ENCODE data around the gene HPGDS.

DNA sequence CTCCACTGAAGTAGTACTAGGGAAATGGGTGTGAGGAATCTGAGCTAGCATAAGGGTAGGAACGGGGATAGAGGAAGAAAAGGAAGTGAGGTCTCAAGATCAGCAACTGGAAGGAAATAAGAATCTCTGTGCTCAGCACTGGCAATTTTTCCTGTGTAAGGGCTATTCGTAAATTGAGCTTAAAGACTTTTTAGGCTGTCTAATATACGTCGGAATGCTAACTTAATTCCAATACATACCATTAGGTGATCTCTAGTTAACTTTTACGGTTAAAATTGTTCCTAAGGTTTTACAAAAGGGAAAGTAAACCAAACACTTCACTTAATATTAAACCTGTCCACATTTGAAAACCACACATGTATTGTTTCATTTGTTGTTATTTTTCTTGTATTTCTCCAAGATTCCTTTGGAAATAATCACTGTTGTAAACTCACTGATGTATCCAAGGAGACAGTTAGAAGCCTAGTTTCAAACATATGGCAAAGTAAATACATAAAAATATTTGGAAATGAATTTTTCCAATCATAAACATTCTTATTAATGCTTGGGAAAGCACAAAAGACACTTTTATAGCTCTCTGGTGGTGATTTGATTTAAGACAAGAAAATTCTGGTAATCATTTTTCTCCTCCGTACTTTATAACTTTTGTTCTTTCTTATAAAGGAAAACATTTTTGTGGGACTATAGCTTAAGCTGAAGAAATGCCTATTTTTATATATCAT is 28.1 kb upstream of the HPGDS start:
- TF ChIP-seq YY1 (IDR thresholded peaks at IDR 0.05; ENCODE audit: low read depth) (no peak), RAD21 (IDR thresholded peaks at IDR 0.05; ENCODE audit: low read length) (no peak), RFX5 (IDR thresholded peaks at IDR 0.05; ENCODE audit: low read length) (no peak), TAF1 (IDR thresholded peaks at IDR 0.05; ENCODE audit: borderline replicate concordance, low read depth, low read length) (no peak), POLR2AphosphoS5 (IDR thresholded peaks at IDR 0.05; ENCODE audit: low read depth, low read length) (no peak), FOXJ3 (CRISPR knock-in tag; IDR thresholded peaks at IDR 0.05) (no peak), RCOR1 (IDR thresholded peaks at IDR 0.05; ENCODE audit: low read length) (no peak), EP300 (IDR thresholded peaks at IDR 0.05; ENCODE audit: borderline replicate concordance in 1 of 2, low read depth in 1 of 2, low read length in 1 of 2) (no peak), CHD2 (IDR thresholded peaks at IDR 0.05; ENCODE audit: low read length, partially characterized antibody) (no peak), SMC3 (IDR thresholded peaks at IDR 0.05; ENCODE audit: low read depth, low read length) (no peak)
- TF ChIP-seq, protein P1, sequence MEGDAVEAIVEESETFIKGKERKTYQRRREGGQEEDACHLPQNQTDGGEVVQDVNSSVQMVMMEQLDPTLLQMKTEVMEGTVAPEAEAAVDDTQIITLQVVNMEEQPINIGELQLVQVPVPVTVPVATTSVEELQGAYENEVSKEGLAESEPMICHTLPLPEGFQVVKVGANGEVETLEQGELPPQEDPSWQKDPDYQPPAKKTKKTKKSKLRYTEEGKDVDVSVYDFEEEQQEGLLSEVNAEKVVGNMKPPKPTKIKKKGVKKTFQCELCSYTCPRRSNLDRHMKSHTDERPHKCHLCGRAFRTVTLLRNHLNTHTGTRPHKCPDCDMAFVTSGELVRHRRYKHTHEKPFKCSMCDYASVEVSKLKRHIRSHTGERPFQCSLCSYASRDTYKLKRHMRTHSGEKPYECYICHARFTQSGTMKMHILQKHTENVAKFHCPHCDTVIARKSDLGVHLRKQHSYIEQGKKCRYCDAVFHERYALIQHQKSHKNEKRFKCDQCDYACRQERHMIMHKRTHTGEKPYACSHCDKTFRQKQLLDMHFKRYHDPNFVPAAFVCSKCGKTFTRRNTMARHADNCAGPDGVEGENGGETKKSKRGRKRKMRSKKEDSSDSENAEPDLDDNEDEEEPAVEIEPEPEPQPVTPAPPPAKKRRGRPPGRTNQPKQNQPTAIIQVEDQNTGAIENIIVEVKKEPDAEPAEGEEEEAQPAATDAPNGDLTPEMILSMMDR (IDR thresholded peaks at IDR 0.05), result no peak
- TF ChIP-seq, protein P2, sequence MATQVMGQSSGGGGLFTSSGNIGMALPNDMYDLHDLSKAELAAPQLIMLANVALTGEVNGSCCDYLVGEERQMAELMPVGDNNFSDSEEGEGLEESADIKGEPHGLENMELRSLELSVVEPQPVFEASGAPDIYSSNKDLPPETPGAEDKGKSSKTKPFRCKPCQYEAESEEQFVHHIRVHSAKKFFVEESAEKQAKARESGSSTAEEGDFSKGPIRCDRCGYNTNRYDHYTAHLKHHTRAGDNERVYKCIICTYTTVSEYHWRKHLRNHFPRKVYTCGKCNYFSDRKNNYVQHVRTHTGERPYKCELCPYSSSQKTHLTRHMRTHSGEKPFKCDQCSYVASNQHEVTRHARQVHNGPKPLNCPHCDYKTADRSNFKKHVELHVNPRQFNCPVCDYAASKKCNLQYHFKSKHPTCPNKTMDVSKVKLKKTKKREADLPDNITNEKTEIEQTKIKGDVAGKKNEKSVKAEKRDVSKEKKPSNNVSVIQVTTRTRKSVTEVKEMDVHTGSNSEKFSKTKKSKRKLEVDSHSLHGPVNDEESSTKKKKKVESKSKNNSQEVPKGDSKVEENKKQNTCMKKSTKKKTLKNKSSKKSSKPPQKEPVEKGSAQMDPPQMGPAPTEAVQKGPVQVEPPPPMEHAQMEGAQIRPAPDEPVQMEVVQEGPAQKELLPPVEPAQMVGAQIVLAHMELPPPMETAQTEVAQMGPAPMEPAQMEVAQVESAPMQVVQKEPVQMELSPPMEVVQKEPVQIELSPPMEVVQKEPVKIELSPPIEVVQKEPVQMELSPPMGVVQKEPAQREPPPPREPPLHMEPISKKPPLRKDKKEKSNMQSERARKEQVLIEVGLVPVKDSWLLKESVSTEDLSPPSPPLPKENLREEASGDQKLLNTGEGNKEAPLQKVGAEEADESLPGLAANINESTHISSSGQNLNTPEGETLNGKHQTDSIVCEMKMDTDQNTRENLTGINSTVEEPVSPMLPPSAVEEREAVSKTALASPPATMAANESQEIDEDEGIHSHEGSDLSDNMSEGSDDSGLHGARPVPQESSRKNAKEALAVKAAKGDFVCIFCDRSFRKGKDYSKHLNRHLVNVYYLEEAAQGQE (IDR thresholded peaks at IDR 0.05; ENCODE audit: low read depth, low read length), result no peak
- TF ChIP-seq, protein P3, sequence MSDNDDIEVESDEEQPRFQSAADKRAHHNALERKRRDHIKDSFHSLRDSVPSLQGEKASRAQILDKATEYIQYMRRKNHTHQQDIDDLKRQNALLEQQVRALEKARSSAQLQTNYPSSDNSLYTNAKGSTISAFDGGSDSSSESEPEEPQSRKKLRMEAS (IDR thresholded peaks at IDR 0.05; ENCODE audit: low read depth), result no peak

All from SK-N-SH (cell line).